Neutrophil (primary cell): Measurements from ENCODE around the gene MRC2.
"Not testable (repeated sequence)": the region's sequence is repeated elsewhere in the genome, so short reads cannot be mapped to it uniquely, and the experiment has no call there.

Experiments used
- H3K27ac ChIP-seq: fragments of 200-600 bp; sonication (generic); 2 replicates; pipeline ENCODE4 v1.5.1; 2016; ENCODE audit warnings: mild to moderate bottlenecking, moderate library complexity
- H3K27me3 ChIP-seq: fragments of 200-600 bp; sonication (generic); 2 replicates; pipeline ENCODE4 v1.6.0; 2016; ENCODE audit warnings: mild to moderate bottlenecking
- H3K36me3 ChIP-seq: fragments of 200-600 bp; sonication (generic); 2 replicates; pipeline ENCODE4 v1.5.1; 2017
- H3K4me1 ChIP-seq, 2 experiments: fragments of 200-600 bp in 1 of 2; sonication (generic) in 1 of 2; 1 replicate in 1 of 2; 2 replicates in 1 of 2; pipeline versions ENCODE4 v1.5.1 to v1.6.1; 2013 to 2016; ENCODE audit warnings: low read depth in 1 of 2, low read length in 1 of 2, mild to moderate bottlenecking in 1 of 2, moderate library complexity in 1 of 2; ENCODE audit not compliant: control insufficient read depth in 1 of 2, insufficient read depth in 1 of 2
- H3K4me3 ChIP-seq, 2 experiments: fragments of 200-600 bp in 1 of 2; sonication (generic) in 1 of 2; 1 replicate in 1 of 2; 2 replicates in 1 of 2; pipeline ENCODE4 v1.5.1; 2013 to 2016; ENCODE audit warnings: low read depth in 1 of 2, low read length in 1 of 2, mild to moderate bottlenecking in 1 of 2, moderate library complexity in 1 of 2
- H3K9me3 ChIP-seq: fragments of 200-600 bp; sonication (generic); 2 replicates; pipeline ENCODE4 v1.5.1; 2016
- TF ChIP-seq, protein P1 (sequence below): fragments of 200-600 bp; sonication (generic); IDR thresholded peaks from 2 replicates; pipeline ENCODE4 v1.5.1; 2016; ENCODE audit warnings: antibody characterized with exemption

MRC2 gene

DNA sequence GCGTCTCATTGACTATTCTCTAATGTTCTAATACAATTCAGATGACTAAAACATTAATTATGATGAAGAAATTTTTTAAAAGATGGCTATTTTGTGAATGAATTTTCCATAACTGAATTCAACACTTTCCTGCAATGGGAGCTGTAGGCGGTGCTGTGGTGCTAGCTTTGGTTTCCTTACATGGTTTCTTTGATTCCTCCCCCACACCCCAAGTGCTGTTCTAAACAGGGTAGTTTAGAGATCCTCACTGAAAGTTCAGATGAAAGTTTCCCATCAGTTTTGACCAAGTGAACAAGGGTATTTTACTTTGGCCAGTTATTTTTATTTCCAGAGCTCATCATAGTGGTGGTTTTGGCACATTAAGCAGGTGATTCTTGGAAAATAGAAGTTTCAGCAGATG, 26.0 kb upstream of the MRC2 start:
- Histone ChIP-seq H3K4me3 (no peak overlapping the region), H3K4me1 (no peaks in the 10 kb centered on the region), H3K36me3 (peaks cover 92% of the 10 kb centered on the region), H3K27me3 (no peaks in the 10 kb centered on the region), H3K9me3 (no peaks in the 10 kb centered on the region), H3K27ac (no peak overlapping the region)
- TF ChIP-seq, protein P1, sequence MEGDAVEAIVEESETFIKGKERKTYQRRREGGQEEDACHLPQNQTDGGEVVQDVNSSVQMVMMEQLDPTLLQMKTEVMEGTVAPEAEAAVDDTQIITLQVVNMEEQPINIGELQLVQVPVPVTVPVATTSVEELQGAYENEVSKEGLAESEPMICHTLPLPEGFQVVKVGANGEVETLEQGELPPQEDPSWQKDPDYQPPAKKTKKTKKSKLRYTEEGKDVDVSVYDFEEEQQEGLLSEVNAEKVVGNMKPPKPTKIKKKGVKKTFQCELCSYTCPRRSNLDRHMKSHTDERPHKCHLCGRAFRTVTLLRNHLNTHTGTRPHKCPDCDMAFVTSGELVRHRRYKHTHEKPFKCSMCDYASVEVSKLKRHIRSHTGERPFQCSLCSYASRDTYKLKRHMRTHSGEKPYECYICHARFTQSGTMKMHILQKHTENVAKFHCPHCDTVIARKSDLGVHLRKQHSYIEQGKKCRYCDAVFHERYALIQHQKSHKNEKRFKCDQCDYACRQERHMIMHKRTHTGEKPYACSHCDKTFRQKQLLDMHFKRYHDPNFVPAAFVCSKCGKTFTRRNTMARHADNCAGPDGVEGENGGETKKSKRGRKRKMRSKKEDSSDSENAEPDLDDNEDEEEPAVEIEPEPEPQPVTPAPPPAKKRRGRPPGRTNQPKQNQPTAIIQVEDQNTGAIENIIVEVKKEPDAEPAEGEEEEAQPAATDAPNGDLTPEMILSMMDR = no peak

DNA sequence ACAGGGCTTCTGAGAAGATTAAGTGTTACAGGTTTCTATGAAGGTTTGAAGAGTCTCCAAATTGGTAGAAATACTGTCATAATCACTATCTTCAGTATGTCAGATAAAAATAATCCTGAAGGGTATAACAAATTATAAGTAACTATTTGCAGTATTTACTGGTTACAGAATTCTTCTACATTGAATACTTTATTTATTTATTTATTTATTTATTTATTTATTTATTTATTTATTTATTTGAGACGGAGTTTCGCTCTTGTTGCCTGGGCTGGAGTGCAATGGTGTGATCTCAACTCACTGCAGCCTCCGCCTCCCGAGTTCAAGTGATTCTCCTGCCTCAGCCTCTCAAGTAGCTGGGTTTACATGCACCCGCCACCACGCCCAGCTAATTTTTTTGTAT, 23.7 kb upstream of the MRC2 start:
- not testable (repeated sequence) for H3K4me1 ChIP-seq, H3K4me3 ChIP-seq, H3K27me3 ChIP-seq, H3K27ac ChIP-seq, H3K9me3 ChIP-seq
- peaks cover 99% of the 10 kb centered on the region for H3K36me3 ChIP-seq

GRCh38 chr17:62605588-62605987, 21.9 kb upstream of the MRC2 start:
- Histone ChIP-seq H3K36me3 (peaks cover 99% of the 10 kb centered on the region), H3K27me3 (no peaks in the 10 kb centered on the region), H3K9me3 (no peaks in the 10 kb centered on the region), H3K27ac (no peak overlapping the region), H3K4me3 (no peak overlapping the region), H3K4me1 (no peaks in the 10 kb centered on the region)
- TF ChIP-seq, protein P1 = no peak

GRCh38 chr17:62611292-62611691, 16.2 kb upstream of the MRC2 start:
- H3K9me3 ChIP-seq = no peaks in the 10 kb centered on the region
- TF ChIP-seq, protein P1 = no peak
- H3K4me3 ChIP-seq = no peak overlapping the region
- H3K27ac ChIP-seq = no peak overlapping the region
- peaks cover 98% of the 10 kb centered on the region for H3K36me3 ChIP-seq
- H3K27me3 ChIP-seq = no peaks in the 10 kb centered on the region
- no peaks in the 10 kb centered on the region for H3K4me1 ChIP-seq

DNA sequence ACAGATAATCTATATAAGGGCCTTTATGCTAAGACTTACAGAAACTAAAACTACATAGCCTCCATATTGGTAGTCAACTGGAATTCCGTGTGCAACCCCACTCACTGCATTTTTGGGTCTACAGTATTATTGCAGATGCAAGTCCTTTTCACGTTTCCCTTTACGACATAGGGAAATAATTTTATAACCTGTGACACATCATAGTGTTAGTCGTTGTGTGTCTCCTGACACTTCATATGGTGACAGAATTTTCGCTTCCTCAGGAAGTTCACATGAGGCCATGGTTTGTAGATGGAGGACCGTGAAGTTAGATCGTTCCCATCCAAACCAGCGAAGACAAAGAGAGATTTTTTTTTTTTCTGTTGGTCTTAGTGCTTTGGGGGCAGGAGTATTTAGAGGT, 15.7 kb upstream of the MRC2 start:
- H3K9me3 ChIP-seq = no peaks in the 10 kb centered on the region
- H3K36me3 ChIP-seq = peaks cover 95% of the 10 kb centered on the region
- H3K4me1 ChIP-seq = no peaks in the 10 kb centered on the region
- H3K4me3 ChIP-seq = no peak overlapping the region
- TF ChIP-seq, protein P1 = no peak
- no peaks in the 10 kb centered on the region for H3K27me3 ChIP-seq
- H3K27ac ChIP-seq = no peak overlapping the region

- H3K4me1 ChIP-seq, H3K27me3 ChIP-seq, H3K9me3 ChIP-seq, H3K4me3 ChIP-seq, H3K27ac ChIP-seq: not testable (repeated sequence)
- peaks cover 89% of the 10 kb centered on the region for H3K36me3 ChIP-seq
Measured at GRCh38 chr17:62612289-62612688, 15.2 kb upstream of the MRC2 start.

- H3K4me3 ChIP-seq, H3K27me3 ChIP-seq, H3K27ac ChIP-seq, H3K4me1 ChIP-seq, H3K9me3 ChIP-seq: not testable (repeated sequence)
- peaks cover 85% of the 10 kb centered on the region for H3K36me3 ChIP-seq
Measured at GRCh38 chr17:62613095-62613494, 14.4 kb upstream of the MRC2 start.
